ENCODE results near the gene UBN1.

DNA sequence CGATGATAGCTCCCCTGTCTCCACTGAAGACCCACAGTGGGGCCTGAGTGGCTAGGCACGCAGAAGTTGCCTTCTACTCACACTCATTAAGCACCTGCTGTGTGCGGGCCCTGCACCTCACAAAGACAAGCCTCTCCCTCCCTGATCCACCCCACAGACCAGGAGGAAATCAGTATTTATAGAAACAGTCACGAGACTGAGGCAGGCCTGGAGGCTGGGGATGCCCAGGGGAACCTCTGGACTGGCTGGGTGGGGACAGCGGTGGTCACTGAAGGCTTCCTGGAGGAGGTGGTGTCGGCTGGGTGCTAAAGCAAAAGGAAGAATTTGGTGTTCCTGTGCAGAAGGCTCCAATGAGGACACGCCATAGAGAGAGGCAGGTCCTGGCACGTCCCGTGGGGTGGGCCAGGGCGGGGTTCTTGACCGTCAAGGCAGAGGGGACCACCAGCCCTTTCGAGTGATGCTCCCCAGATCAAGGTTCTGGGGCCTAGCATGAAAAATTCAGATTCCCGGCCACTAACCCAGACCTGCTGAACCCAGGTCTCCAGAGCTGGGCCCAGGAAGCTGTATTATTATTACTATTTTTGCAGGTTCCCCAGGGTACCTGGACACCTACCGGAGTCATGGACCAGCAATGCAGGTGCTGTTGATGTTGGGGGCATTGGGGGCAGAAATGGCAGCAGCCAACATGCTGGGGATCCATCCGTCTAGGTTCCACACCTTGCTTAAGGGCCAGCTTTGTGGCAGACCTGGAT lies 66.7 kb downstream of the UBN1 start:
- no peak for TF ChIP-seq EZH2 (IDR thresholded peaks at IDR 0.05; ENCODE audit: borderline replicate concordance, low read depth, low read length, poor library complexity, severe bottlenecking)
- TF ChIP-seq, protein P1, sequence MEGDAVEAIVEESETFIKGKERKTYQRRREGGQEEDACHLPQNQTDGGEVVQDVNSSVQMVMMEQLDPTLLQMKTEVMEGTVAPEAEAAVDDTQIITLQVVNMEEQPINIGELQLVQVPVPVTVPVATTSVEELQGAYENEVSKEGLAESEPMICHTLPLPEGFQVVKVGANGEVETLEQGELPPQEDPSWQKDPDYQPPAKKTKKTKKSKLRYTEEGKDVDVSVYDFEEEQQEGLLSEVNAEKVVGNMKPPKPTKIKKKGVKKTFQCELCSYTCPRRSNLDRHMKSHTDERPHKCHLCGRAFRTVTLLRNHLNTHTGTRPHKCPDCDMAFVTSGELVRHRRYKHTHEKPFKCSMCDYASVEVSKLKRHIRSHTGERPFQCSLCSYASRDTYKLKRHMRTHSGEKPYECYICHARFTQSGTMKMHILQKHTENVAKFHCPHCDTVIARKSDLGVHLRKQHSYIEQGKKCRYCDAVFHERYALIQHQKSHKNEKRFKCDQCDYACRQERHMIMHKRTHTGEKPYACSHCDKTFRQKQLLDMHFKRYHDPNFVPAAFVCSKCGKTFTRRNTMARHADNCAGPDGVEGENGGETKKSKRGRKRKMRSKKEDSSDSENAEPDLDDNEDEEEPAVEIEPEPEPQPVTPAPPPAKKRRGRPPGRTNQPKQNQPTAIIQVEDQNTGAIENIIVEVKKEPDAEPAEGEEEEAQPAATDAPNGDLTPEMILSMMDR (conservative IDR thresholded peaks at IDR 0.05; ENCODE audit: low read depth, low read length) = no peak

All from A673 (cell line).